NCI-H2029 treated with DMSO at 0.1 percent for 48 hours (cell line): ENCODE data around the gene RSPO1.

Experiments used
- DNase-seq: peaks from one replicate; lab custom pipeline; 2025; lab: John Stamatoyannopoulos, UW

RSPO1 gene

DNA sequence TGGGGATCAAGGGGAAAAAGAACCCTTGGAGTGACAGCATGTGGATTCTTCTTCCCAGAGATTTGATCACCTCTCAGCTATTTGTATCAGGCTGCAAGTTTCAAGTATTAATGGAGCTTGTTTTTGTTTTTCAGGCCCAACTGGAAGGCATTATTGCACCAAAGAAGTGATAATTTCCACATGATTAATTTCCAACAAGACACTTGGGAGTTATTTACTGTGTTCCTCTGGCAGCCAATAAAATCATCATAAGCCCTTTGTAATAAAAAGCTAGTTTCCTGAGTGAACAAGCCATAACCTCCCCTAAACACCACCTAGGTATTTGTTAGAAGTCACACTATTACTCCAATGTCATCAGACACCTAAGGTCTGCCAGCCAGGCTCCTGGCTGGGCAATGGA lies 69.8 kb downstream of the RSPO1 start:
- no peak for DNase-seq

DNA sequence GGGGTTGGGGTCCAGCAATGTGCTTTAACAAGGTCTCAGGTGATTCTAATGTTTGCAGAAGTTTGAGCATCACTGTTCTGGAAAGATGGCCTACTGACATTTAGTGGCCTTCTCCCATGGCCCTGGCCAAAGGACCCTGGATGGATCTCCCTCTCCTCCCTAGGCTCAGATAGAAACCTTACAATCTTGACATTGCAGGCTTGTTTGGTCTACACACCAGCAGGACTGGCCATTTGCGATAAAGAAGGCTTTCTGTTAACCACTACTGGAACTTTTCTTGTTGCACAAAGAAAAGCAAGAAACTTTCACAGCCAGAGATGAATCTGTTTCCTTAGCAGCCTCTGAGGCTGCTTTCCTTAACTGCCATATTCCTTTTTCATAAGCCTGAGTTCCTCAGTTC lies 71.7 kb downstream of the RSPO1 start:
- no peak for DNase-seq
